IgD-negative memory B cell (primary cell): ENCODE data around the gene ZNF644. TPM values are rescaled to one million over a fixed set of nuclear protein-coding genes. Genes with fewer than 3 reads are reported as not detected.
A peak's percentile ranks its signal among the peaks of the same experiment; 100 is the strongest.

Experiments used
- H3K27ac Mint-ChIP-seq, 3 donors: one replicate each; pipeline ENCODE4 v1.8.0; 2020 to 2022; ENCODE audit warnings: mild to moderate bottlenecking in 3 of 3, mixed read lengths in 3 of 3, moderate library complexity in 1 of 3
- H3K27me3 Mint-ChIP-seq: one replicate; pipeline ENCODE4 v1.8.0; 2021; ENCODE audit warnings: mixed read lengths
- H3K36me3 Mint-ChIP-seq: one replicate; pipeline ENCODE4 v1.8.0; 2020; ENCODE audit warnings: mild to moderate bottlenecking, mixed read lengths
- H3K4me1 Mint-ChIP-seq, 3 donors: one replicate each; pipeline ENCODE4 v1.8.0; 2020 to 2022; ENCODE audit warnings: mixed read lengths in 3 of 3, mild to moderate bottlenecking in 1 of 3
- H3K4me3 Mint-ChIP-seq, 4 donors: one replicate each; pipeline ENCODE4 v1.8.0; 2020 to 2022; ENCODE audit warnings: mild to moderate bottlenecking in 4 of 4, mixed read lengths in 4 of 4, moderate library complexity in 3 of 4
- H3K9me3 Mint-ChIP-seq, 3 donors: one replicate each; pipeline ENCODE4 v1.8.0; 2020 to 2021; ENCODE audit warnings: mixed read lengths in 3 of 3, mild to moderate bottlenecking in 1 of 3
- polyA plus RNA-seq: library from polyadenylated mRNA; unstranded; fragments of 300-500 nt; fragmentation: Illumina TruSeq; gene quantifications from one replicate; pipeline ENCODE4 v1.2.3, GENCODE V29; 2021

ZNF644 gene
- polyA plus RNA-seq, 1 donor from 2014 or later, result 67.5 TPM

- Mint-ChIP-seq H3K4me1 (peaks cover 54 to 68% (median 64%) of the 10 kb centered on the region in 3 donors), H3K4me3 (peak overlapping the region in 2 of 4 donors; percentile 71 to 73), H3K27me3 (no peaks in the 10 kb centered on the region), H3K9me3 (no peaks in the 10 kb centered on the region), H3K36me3 (no peaks in the 10 kb centered on the region), H3K27ac (peak overlapping the region in 2 of 3 donors; percentile 3 to 82)
Measured at GRCh38 chr1:91012196-91012595, 9.6 kb downstream of the ZNF644 start.

- no peaks in the 10 kb centered on the region for H3K36me3 Mint-ChIP-seq
- peak overlapping the region in 1 of 3 donors; percentile 3 for H3K27ac Mint-ChIP-seq
- H3K27me3 Mint-ChIP-seq, result no peaks in the 10 kb centered on the region
- H3K4me1 Mint-ChIP-seq, result peaks cover 54 to 69% (median 65%) of the 10 kb centered on the region in 3 donors
- H3K4me3 Mint-ChIP-seq, result peak overlapping the region in 2 of 4 donors; percentile 71 to 73
- no peaks in the 10 kb centered on the region for H3K9me3 Mint-ChIP-seq
Measured at GRCh38 chr1:91011726-91012125, 10.1 kb downstream of the ZNF644 start.

DNA sequence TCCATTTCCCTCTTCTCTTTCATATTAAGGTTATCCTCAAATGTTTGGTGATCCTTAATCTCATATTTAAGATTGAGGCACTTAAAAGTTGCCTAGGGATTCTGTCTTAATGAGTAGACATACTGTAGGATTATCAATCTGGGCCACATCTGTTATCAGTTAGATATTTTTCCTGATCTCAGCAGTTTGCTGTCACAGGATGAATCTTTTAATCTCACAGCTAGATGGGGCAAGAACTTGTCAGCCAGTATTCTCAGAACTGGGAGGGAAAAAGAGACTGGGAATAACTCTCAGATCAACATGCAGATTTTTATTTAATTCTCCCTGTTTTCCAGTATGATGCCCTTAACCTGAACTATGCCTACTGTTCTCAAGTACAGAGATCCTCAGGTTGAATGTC is 14.0 kb downstream of the ZNF644 start:
- Mint-ChIP-seq H3K27ac (peak overlapping the region in 1 of 3 donors; percentile 2), H3K36me3 (peaks cover 6% of the 10 kb centered on the region), H3K4me3 (peak overlapping the region in 1 of 4 donors; percentile 34), H3K9me3 (peaks cover 0 to 5% (median 3%) of the 10 kb centered on the region in 3 donors), H3K27me3 (no peaks in the 10 kb centered on the region), H3K4me1 (peaks cover 53 to 76% (median 69%) of the 10 kb centered on the region in 3 donors)

DNA sequence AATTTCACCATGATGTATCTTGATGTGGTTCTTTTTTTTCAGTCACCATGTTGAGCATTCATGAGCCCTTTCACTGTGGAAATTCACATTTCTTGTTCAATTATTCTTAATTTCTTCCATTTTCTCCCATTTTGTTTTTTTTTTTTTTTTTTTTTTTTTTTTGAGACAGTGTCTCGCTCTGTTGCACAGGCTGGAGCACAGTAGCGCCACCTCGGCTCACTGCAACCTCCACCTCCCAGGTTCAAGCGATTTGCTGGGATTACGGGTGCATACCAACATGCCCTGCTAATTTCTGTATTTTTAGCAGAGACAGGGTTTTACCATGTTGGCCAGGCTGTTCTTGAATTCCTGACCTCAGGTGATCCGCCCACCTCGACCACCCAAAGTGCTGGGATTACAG is 14.7 kb downstream of the ZNF644 start:
- Mint-ChIP-seq H3K4me3 (peak overlapping the region in 1 of 4 donors; percentile 25), H3K9me3 (peaks cover 0 to 5% (median 3%) of the 10 kb centered on the region in 3 donors), H3K36me3 (peaks cover 6% of the 10 kb centered on the region), H3K27me3 (no peaks in the 10 kb centered on the region), H3K27ac (peak overlapping the region in 1 of 3 donors; percentile 4), H3K4me1 (peaks cover 46 to 70% (median 63%) of the 10 kb centered on the region in 3 donors)

DNA sequence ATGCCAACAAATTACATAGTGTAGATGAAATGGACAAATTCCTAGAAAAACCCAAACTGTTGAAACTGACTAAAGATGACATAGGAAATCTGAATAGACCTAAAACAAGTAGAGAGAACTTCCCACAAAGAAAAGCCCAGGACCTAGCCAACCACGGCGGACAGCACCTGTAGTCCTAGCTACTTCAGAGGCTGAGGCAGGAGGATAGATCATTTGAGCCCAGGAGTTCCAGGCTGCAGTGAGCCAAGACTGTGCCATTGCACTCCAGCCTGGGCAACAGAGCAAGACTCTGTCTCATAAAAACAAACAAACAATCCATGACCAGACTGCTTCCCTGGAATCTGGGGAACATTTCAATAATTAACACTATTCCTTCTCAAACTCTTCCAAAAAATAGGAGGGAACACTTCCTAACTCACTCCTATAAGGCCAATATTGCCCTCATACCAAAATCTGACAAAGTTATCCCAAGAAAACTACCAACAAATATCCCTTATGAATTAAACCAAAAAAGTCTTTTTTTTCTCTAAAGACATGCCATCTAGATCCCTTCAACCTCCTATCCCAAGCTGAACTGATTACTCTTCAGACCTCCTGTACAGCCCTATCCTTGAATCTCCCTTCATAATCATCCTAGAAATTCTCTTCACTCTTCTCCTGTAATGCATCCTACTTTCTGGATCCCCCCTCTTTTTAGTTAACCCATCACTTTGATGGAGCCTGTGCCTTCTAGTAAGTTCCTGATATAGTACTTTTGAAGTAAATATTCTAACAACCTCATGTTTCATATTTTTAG is 15.5 kb downstream of the ZNF644 start:
- Mint-ChIP-seq H3K4me3 (peak overlapping the region in 1 of 4 donors; percentile 67), H3K27me3 (no peaks in the 10 kb centered on the region)

DNA sequence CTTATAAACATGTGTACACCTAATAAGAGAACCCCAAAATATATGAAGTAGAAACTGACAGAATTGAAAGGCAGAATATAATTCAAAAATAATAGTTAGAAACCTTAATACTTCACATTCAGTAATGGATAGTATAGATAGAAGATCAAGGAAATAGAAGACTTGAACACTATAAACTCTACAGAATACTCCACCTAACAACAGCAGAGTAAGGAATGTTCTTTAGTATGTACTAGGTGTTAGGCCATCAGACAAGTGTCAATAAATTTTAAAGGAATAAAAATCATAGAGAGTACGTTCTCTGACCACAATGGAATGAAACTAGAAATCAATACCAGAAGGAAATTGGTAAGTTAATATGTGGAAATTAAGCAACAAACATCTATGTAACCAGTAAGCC is 16.6 kb downstream of the ZNF644 start:
- Mint-ChIP-seq H3K27me3 (no peaks in the 10 kb centered on the region), H3K4me3 (no peak overlapping the region)

More for the DNA sequence above, 15.5 kb downstream of the ZNF644 start:
- Mint-ChIP-seq H3K36me3 (peaks cover 6% of the 10 kb centered on the region), H3K27ac (peak overlapping the region in 2 of 3 donors; percentile 4 to 58), H3K4me1 (peaks cover 44 to 71% (median 62%) of the 10 kb centered on the region in 3 donors), H3K9me3 (peaks cover 0 to 5% (median 3%) of the 10 kb centered on the region in 3 donors)

DNA sequence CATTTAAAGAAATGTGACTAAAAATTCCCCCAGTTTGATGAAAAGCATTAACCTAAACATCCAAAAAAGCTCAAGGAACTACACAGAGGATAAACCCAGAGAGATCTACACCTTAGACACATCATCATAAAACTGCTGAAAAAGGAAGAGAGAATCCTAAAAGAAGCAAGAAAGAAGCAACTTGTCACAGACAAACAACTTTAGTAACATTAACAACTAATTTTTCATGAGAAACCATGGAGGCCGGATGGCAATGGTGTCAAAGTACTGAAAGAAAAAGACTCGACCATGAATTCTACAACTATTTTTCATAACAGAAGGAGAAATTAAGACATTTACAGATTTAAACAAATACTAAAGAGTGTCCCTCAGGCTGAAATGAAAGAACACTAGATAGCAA is 17.7 kb downstream of the ZNF644 start:
- H3K9me3 Mint-ChIP-seq, result peaks cover 0 to 5% (median 3%) of the 10 kb centered on the region in 3 donors
- peaks cover 44 to 69% (median 63%) of the 10 kb centered on the region in 3 donors for H3K4me1 Mint-ChIP-seq
- H3K27ac Mint-ChIP-seq, result no peak overlapping the region
- H3K36me3 Mint-ChIP-seq, result peaks cover 13% of the 10 kb centered on the region
- peak overlapping the region in 1 of 4 donors; percentile 0 for H3K4me3 Mint-ChIP-seq
- no peaks in the 10 kb centered on the region for H3K27me3 Mint-ChIP-seq

More for the DNA sequence above, 16.6 kb downstream of the ZNF644 start:
- Mint-ChIP-seq H3K9me3 (peaks cover 0 to 5% (median 3%) of the 10 kb centered on the region in 3 donors), H3K27ac (peak overlapping the region in 1 of 3 donors; percentile 58), H3K4me1 (peaks cover 45 to 72% (median 60%) of the 10 kb centered on the region in 3 donors), H3K36me3 (peaks cover 9% of the 10 kb centered on the region)

DNA sequence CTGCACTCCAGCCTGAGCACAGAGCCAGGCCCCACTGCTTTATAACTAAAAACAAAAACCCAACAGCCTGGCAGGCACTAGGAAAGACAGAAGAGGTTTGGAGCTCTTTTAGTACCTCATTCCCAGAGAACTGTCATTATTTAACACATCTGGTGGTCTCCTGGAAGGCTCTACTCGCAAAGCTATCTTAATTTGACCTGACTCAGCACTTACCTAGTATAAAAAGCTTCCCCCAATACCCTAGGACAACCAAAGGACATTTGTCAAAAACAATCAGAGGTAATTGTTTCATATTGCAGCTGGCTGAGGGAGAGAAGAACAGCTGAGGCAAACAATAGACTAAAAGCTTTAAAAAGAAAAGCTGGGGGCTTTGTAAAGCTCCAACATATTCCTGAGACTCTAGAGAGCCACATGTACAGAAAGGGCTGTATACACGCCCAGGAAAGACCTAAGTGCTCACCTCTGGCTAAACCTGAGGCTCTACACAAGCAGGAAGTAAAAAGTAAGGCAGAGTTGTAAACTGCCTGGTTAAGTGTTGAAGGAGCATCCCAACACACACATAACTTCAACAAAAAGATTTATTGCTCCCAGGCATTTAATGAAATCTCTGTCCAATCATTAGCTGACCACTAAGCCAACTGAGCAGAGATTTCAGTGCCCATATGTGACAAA is 25.0 kb downstream of the ZNF644 start:
- H3K4me1 Mint-ChIP-seq, result peaks cover 46 to 67% (median 56%) of the 10 kb centered on the region in 3 donors
- H3K27ac Mint-ChIP-seq, result no peak overlapping the region
- peak overlapping the region in 1 of 4 donors; percentile 28 for H3K4me3 Mint-ChIP-seq
- H3K36me3 Mint-ChIP-seq, result peaks cover 19% of the 10 kb centered on the region
- H3K27me3 Mint-ChIP-seq, result no peaks in the 10 kb centered on the region
- H3K9me3 Mint-ChIP-seq, result no peaks in the 10 kb centered on the region

- H3K9me3 Mint-ChIP-seq, result peaks cover 0 to 6% (median 0%) of the 10 kb centered on the region in 3 donors
- peak overlapping the region in 2 of 3 donors; percentile 32 to 85 for H3K27ac Mint-ChIP-seq
- peaks cover 44 to 70% (median 57%) of the 10 kb centered on the region in 3 donors for H3K4me1 Mint-ChIP-seq
- H3K36me3 Mint-ChIP-seq, result peaks cover 24% of the 10 kb centered on the region
- no peaks in the 10 kb centered on the region for H3K27me3 Mint-ChIP-seq
- peak overlapping the region in 1 of 4 donors; percentile 65 for H3K4me3 Mint-ChIP-seq
Measured at GRCh38 chr1:90995311-90995894, 26.4 kb downstream of the ZNF644 start.

GRCh38 chr1:90994461-90994860 is 27.4 kb downstream of the ZNF644 start:
- Mint-ChIP-seq H3K4me1 (peaks cover 49 to 71% (median 60%) of the 10 kb centered on the region in 3 donors), H3K9me3 (peaks cover 0 to 6% (median 0%) of the 10 kb centered on the region in 3 donors), H3K27me3 (no peaks in the 10 kb centered on the region), H3K4me3 (peak overlapping the region in 2 of 4 donors; percentile 32 to 58), H3K36me3 (peaks cover 19% of the 10 kb centered on the region), H3K27ac (peak overlapping the region in 1 of 3 donors; percentile 85)

DNA sequence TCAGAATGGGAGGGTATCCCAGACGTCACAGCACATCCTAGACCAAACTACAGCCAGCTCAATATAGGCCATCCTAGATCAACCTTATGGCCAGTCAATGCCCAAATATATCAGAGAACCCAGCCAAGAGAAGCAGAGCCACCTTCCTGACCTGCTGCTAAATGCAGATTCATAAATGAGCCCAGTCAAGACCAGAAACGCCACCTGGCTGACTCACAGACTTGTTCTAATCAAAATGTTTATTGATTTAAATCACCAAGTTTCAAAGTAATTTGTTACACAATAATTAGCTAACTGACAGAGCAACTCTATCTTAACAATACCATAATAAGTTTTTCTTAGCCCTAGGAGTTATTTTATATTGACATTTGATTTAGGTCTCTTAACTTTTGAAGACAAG is 28.6 kb downstream of the ZNF644 start:
- Mint-ChIP-seq H3K9me3 (peaks cover 0 to 6% (median 4%) of the 10 kb centered on the region in 3 donors), H3K27ac (peak overlapping the region in 2 of 3 donors; percentile 4 to 63), H3K4me1 (peaks cover 55 to 66% (median 64%) of the 10 kb centered on the region in 3 donors), H3K27me3 (no peaks in the 10 kb centered on the region), H3K36me3 (peaks cover 17% of the 10 kb centered on the region), H3K4me3 (peak overlapping the region in 1 of 4 donors; percentile 77)

DNA sequence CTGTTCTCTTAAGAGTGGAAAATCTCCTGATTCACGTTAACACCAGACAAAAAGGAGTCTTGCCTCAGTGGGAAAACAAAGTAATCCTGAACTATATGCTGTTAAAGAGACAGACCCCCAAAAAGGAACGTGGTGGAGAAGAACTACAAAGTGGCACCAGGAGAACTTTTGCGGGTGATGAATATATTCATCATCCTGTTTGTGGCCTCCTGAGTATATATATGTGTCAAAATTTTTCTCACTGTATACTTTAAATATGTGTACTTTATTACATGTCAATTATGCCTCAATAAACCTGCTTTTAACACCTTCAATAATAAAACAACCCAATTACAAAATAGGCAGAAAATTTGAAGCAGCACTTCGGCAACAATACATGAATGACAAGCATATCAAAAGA is 31.1 kb downstream of the ZNF644 start:
- H3K36me3 Mint-ChIP-seq, result peaks cover 15% of the 10 kb centered on the region
- peak overlapping the region in 1 of 4 donors; percentile 9 for H3K4me3 Mint-ChIP-seq
- H3K27ac Mint-ChIP-seq, result peak overlapping the region in 1 of 3 donors; percentile 35
- peaks cover 65 to 77% (median 70%) of the 10 kb centered on the region in 3 donors for H3K4me1 Mint-ChIP-seq
- no peaks in the 10 kb centered on the region for H3K27me3 Mint-ChIP-seq
- H3K9me3 Mint-ChIP-seq, result peaks cover 0 to 12% (median 6%) of the 10 kb centered on the region in 3 donors

GRCh38 chr1:90989990-90990389 is 31.8 kb downstream of the ZNF644 start:
- no peaks in the 10 kb centered on the region for H3K27me3 Mint-ChIP-seq
- H3K4me1 Mint-ChIP-seq, result peaks cover 62 to 75% (median 66%) of the 10 kb centered on the region in 3 donors
- peak overlapping the region in 2 of 3 donors; percentile 0 to 64 for H3K27ac Mint-ChIP-seq
- H3K4me3 Mint-ChIP-seq, result peak overlapping the region in 1 of 4 donors; percentile 61
- H3K9me3 Mint-ChIP-seq, result peaks cover 0 to 12% (median 6%) of the 10 kb centered on the region in 3 donors
- H3K36me3 Mint-ChIP-seq, result peaks cover 12% of the 10 kb centered on the region

DNA sequence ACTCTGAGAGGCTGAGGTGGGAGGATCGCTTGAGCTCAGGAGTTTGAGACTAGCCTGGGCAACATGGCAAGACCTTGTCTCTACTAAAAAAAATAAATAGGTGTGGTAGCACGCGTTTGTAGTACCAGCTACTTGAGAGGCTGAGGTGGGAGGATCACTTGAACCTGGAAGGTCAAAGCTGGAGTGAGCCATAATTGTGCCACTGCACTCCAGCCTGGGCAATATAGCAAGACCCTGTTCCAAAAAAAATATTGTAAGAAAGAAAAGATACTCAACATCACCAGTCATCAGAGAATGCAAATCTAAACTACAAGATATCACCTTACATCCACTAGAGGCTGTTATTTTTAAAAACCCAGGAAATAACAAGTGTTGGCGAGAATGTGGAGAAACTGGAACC is 32.5 kb downstream of the ZNF644 start:
- Mint-ChIP-seq H3K27me3 (no peaks in the 10 kb centered on the region), H3K27ac (no peak overlapping the region), H3K36me3 (peaks cover 12% of the 10 kb centered on the region), H3K4me3 (no peak overlapping the region), H3K4me1 (peaks cover 56 to 68% (median 61%) of the 10 kb centered on the region in 3 donors), H3K9me3 (peaks cover 0 to 12% (median 6%) of the 10 kb centered on the region in 3 donors)
